SH-SY5Y (cell line): ENCODE data around the gene ZFHX2.

Experiments used
- GATA2 ChIP-seq: IDR thresholded peaks from 2 replicates; pipeline ENCODE4 v1.6.1; 2011; ENCODE audit warnings: mild to moderate bottlenecking, low read depth, low read length
- GATA3 ChIP-seq: IDR thresholded peaks from 2 replicates; pipeline ENCODE4 v1.6.1; 2011; ENCODE audit warnings: low read depth, mild to moderate bottlenecking, low read length, moderate library complexity

ZFHX2 gene

GRCh38 chr14:23557521-23557920, 6.0 kb upstream of the ZFHX2 start:
- TF ChIP-seq GATA3 (no peak), GATA2 (no peak)

- no peak for TF ChIP-seq GATA2
- TF ChIP-seq GATA3: no peak
Measured at GRCh38 chr14:23556700-23557440, 5.3 kb upstream of the ZFHX2 start.

- TF ChIP-seq GATA3 (no peak), GATA2 (no peak; the same call in 1 of the 2 replicates)
Measured at GRCh38 chr14:23555882-23556699, 4.5 kb upstream of the ZFHX2 start, which contains the start of gene THTPA. THTPA (plus strand) TSS chr14:23556271; CDS start chr14:23556758, 487 bp downstream.

GRCh38 chr14:23555533-23555881, 3.9 kb upstream of the ZFHX2 start:
- no peak for TF ChIP-seq GATA2
- TF ChIP-seq GATA3: no peak

GRCh38 chr14:23550812-23551265, 726 bp downstream of the ZFHX2 start:
- TF ChIP-seq GATA2: no peak
- TF ChIP-seq GATA3: no peak

GRCh38 chr14:23550131-23550811, 1.3 kb downstream of the ZFHX2 start:
- TF ChIP-seq GATA2 (no peak), GATA3 (no peak)

GRCh38 chr14:23548351-23549318, 2.9 kb downstream of the ZFHX2 start:
- no peak for TF ChIP-seq GATA3
- TF ChIP-seq GATA2: no peak

GRCh38 chr14:23547924-23548323, 3.6 kb downstream of the ZFHX2 start:
- TF ChIP-seq GATA2 (no peak), GATA3 (no peak)

GRCh38 chr14:23546450-23547035, 5.0 kb downstream of the ZFHX2 start:
- TF ChIP-seq GATA2: no peak
- no peak for TF ChIP-seq GATA3

- TF ChIP-seq GATA2 (no peak), GATA3 (no peak)
Measured at GRCh38 chr14:23545740-23546365, 5.7 kb downstream of the ZFHX2 start.

GRCh38 chr14:23544511-23545447, 6.8 kb downstream of the ZFHX2 start:
- TF ChIP-seq GATA3: no peak
- TF ChIP-seq GATA2: no peak
